Cardiac muscle cell (in vitro differentiated cells and primary cell): Measurements from ENCODE around the gene NOTCH2. TPM values are rescaled to one million over a fixed set of nuclear protein-coding genes. Genes with fewer than 3 reads are reported as not detected.

Experiments
- DNase-seq, 2 donors: peaks; one replicate each; pipeline versions ENCODE4 v3.0.0 to v3.0.0-alpha.2; 2010 to 2017; ENCODE audit warnings: low read depth in 1 of 2, low spot score in 1 of 2
- H3K27ac ChIP-seq: fragments of 200-600 bp; sonication (generic); 2 replicates; pipeline ENCODE4 v1.5.1; 2016
- H3K27me3 ChIP-seq: fragments of 200-600 bp; sonication (generic); 2 replicates; pipeline ENCODE4 v1.6.0; 2016; ENCODE audit warnings: control low read depth
- H3K36me3 ChIP-seq: fragments of 200-600 bp; sonication (generic); 2 replicates; pipeline ENCODE4 v1.5.1; 2016; ENCODE audit warnings: control low read depth
- H3K4me1 ChIP-seq: fragments of 200-600 bp; sonication (generic); 2 replicates; pipeline ENCODE4 v1.8.1; 2017; ENCODE audit warnings: low read depth, mild to moderate bottlenecking, mixed run types
- H3K4me3 ChIP-seq: fragments of 200-600 bp; sonication (generic); 2 replicates; pipeline ENCODE4 v1.5.1; 2016; ENCODE audit warnings: mild to moderate bottlenecking
- H3K9me3 ChIP-seq: fragments of 200-600 bp; sonication (generic); 2 replicates; pipeline ENCODE4 v1.5.1; 2017; ENCODE audit warnings: low read depth, mild to moderate bottlenecking, control low read depth
- CTCF ChIP-seq: IDR thresholded peaks from 2 replicates; pipeline ENCODE4 v1.5.1; 2012; ENCODE audit warnings: low read depth, mild to moderate bottlenecking, low read length
- polyA plus RNA-seq: library from polyadenylated mRNA; unstranded; fragments of >200 nt; fragmentation: Nextera tagmentation; extraction: Ambion mirVana; gene quantifications from 2 replicates; pipeline ENCODE4 v1.2.1, GENCODE V29; 2016
- total RNA-seq: library from RNA; depleted of rRNA; stranded (reverse); fragments of >200 nt; gene quantifications from 2 replicates; pipeline ENCODE4 v1.2.3, GENCODE V29; 2016

The NOTCH2 gene
- total and polyA plus RNA-seq, 2 experiments from 2014 or later = 25.6 to 52.3 TPM

- Histone ChIP-seq H3K36me3 (no peaks in the 10 kb centered on the region), H3K4me1 (no peaks in the 10 kb centered on the region), H3K4me3 (no peak overlapping the region), H3K27ac (no peak overlapping the region), H3K9me3 (no peaks in the 10 kb centered on the region), H3K27me3 (no peaks in the 10 kb centered on the region)
- TF ChIP-seq CTCF = no peak
- no peak for DNase-seq
Measured at GRCh38 chr1:119975006-119975405, 94.5 kb downstream of the NOTCH2 start.

DNA sequence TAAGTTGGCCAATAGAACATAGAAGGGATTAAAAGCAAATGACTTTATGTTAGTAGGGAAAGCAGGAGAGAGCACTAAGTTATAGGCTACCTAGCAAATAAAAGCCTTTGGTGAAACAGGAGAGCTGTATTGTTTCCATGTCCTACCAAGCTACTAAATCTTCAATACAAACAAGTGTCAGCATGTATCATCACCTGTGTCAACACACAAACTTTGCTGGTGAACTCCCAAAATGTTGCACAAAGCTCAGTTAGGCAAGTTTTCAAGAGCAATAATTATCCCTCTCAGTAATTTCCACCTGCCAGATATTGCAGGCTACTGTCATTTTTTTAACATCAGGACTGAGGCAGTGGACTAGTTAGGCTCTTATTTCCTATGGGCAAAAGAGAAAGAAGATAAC, 95.4 kb downstream of the NOTCH2 start:
- Histone ChIP-seq H3K4me3 (no peak overlapping the region), H3K27me3 (no peaks in the 10 kb centered on the region), H3K27ac (no peak overlapping the region), H3K4me1 (no peaks in the 10 kb centered on the region), H3K9me3 (no peaks in the 10 kb centered on the region), H3K36me3 (no peaks in the 10 kb centered on the region)
- DNase-seq = no peak
- TF ChIP-seq CTCF = no peak

- Histone ChIP-seq H3K27me3 (no peaks in the 10 kb centered on the region), H3K27ac (no peak overlapping the region), H3K9me3 (no peaks in the 10 kb centered on the region), H3K4me3 (no peak overlapping the region), H3K4me1 (peaks cover under 1% of the 10 kb centered on the region), H3K36me3 (peaks cover 8% of the 10 kb centered on the region)
- no peak for DNase-seq
- no peak for TF ChIP-seq CTCF
Measured at GRCh38 chr1:119971710-119972570, 97.5 kb downstream of the NOTCH2 start.

- no peak overlapping the region for H3K27ac ChIP-seq
- H3K4me1 ChIP-seq = peaks cover 14% of the 10 kb centered on the region
- H3K36me3 ChIP-seq = peaks cover 10% of the 10 kb centered on the region
- DNase-seq = no peak
- no peaks in the 10 kb centered on the region for H3K9me3 ChIP-seq
- TF ChIP-seq CTCF = no peak
- H3K27me3 ChIP-seq = no peaks in the 10 kb centered on the region
- no peak overlapping the region for H3K4me3 ChIP-seq
Measured at GRCh38 chr1:119968601-119969000, 100.9 kb downstream of the NOTCH2 start.

DNA sequence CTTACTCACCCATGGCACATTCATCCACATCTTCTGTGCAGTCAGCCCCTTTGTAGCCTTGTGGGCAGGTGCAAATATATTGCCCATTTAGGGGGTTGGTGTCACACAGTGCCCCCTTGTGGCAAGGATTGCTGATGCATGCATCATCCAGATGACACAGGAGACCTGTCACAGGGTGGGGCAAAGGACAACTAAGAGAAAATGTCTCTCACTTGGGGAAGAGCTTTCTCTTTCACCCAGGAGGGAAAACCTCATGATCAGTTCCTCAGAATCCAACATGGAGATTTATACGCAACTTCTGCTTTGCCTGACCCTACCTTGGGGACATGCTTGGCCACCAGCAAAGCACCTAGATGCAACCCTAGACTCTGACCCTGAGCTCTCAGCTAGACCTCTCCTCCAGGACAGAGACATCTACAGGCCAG, 101.4 kb downstream of the NOTCH2 start:
- TF ChIP-seq CTCF = peak; percentile 78
- peaks cover 14% of the 10 kb centered on the region for H3K36me3 ChIP-seq

More for the DNA sequence above, 101.4 kb downstream of the NOTCH2 start:
- no peak overlapping the region for H3K4me3 ChIP-seq
- H3K4me1 ChIP-seq = peaks cover 14% of the 10 kb centered on the region
- H3K27ac ChIP-seq = no peak overlapping the region
- peak; percentile 40 to 51 for DNase-seq
- H3K27me3 ChIP-seq = no peaks in the 10 kb centered on the region
- no peaks in the 10 kb centered on the region for H3K9me3 ChIP-seq
